HG02885 (cell line): Measurements from ENCODE around the gene KDM4B.

ENCODE experiments used
- ATAC-seq: cut with Tn5 transposase; IDR thresholded peaks from one replicate; pipeline ENCODE4 v1.9.1; 2021; ENCODE audit warnings: mild to moderate bottlenecking; ENCODE audit not compliant: unreplicated experiment, poor library complexity

KDM4B gene

DNA sequence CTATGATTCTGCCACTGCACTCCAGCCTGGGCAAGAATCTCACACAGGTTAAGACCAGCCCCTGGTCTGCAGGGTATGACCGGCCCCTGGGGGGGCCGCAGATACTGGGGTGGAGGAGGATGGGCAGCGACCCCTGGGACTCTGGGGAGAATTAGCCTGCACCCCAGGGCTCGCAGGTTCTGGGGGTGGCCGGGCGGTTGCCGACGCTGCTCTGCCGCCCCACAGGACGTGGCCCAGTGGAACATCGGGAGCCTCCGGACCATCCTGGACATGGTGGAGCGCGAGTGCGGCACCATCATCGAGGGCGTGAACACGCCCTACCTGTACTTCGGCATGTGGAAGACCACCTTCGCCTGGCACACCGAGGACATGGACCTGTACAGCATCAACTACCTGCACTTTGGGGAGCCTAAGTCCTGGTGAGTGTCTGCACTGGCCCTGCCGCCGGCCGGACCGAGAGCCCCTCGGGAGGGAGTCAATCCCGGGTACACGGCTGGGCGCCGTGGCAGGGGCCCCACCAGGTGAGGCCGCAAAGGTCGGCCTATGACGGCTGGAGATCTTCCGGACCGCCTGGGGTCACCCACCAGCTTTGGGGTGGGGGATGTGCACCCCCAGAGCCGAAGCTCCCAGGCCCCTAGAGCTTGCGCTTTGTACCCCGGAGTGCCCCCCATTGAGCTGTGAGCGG is 78.5 kb downstream of the KDM4B start:
- no peak for ATAC-seq

DNA sequence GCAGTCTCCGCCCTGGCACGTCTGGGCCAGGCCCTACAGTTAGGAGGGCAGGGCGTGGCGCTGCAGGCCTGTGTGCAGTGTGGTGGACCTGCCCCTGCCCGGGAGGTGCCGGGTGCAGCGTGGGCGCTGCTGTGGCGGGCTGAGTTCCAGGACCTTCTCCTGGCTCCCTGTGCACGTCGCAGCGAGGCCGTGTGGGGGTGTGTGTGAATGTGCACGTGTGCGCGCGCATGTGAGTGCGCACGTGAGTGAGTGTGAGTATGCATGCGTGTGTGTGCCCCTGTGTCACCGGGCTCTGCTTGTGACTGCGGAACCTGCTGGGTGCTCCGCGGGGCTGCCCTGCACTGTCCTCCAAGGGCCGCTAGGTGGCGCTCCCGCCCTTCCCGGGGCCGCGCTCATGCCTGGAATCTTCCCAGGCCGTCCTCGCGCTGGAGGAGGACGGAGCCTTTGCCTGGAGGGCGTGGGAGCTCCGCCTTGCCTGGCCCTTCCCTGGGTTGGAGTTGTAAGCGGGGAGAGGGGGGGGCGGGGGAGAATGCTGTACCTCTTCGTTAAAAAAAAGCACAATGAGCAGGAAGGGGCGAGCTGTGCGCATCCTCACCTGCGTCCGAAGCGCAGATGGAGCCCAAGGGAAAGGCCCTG is 79.3 kb downstream of the KDM4B start:
- no peak for ATAC-seq

DNA sequence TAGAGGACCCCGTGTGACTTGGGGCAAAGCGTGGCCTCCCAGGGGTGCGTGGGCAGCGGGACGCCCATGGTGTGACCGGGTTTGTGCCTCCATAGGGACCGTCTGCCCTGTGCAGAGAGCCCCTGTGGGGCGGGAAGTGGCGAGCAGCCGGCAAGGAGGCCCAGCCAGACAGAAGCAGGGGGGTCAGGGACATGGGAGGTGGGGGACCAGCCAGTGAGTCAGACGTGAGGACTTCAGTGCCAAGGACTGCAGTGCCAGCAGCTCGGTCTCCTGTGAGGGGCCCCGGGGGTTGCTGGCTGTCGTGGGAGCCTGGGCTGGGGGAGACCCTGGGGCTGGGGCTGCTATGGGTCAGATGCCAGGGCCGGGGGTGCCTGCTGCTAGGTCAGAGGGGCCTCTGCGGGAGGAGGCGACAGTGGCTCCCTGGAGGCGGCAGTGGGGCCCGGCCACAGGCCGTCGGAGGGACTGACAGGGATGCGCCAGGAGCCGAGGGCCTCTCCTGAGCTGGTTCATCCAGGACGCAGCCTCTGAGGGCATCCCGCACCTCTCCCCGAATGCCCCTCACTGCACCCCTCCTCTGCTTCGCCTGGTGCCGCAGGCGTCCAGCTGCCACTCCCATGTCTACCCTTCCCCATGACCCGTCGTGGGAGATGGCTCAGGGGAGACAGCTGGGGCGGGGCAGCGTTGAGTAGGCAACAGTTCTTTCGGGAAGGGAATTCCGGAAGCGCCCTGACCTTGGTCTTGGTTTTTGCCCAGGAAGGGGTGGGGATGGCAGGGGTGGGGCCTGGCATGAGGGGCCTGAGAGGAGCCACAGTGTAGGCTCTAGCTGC is 80.0 kb downstream of the KDM4B start:
- no peak for ATAC-seq

DNA sequence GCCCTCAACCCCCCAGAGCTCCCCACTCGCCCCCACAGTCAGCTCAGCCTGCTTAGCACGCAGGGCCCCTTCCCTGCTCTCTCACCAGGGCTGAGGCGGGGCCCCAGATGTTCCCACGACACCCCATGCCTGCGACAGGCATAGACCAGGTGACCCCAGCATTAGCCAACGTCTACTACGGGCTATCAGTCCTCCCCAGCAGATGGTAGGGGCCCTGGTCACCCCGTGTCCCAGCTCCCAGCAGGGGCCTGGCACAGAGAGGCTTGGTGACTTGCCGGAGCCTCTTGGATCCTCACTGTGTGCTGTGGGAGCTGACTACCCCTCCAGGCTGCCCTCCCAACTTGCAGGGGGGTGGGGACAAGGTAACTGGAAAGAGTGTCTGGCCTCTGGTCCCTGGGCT is 80.6 kb downstream of the KDM4B start:
- no peak for ATAC-seq

DNA sequence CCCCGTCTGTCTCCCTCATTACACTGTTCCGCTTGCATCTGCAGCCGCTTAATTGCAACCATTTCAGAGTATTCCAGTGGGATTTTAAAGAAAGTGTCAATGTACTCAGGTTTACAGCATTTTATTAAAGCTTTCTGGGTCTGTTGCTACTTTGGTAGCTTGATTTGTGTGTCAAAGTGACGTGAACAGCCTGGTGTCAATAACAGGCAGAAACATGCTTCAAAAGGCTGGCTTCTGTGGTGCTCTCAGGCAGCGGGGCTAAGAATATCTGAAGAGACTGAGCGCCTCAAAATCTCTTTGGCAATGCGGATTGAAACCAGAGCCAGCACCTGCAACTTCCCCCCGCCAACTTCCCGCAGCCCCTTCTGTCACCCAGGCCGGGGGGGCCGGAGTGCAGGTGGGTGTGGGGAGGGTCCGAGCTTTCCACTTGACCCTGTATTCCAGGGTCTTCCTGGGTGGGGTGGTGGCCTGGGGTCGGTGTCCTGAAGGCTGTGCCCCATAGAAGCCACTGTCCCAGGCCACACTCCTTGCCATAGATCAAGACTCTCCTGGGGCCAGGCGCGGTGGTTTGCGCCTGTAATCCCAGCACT is 81.2 kb downstream of the KDM4B start:
- ATAC-seq, result no peak

DNA sequence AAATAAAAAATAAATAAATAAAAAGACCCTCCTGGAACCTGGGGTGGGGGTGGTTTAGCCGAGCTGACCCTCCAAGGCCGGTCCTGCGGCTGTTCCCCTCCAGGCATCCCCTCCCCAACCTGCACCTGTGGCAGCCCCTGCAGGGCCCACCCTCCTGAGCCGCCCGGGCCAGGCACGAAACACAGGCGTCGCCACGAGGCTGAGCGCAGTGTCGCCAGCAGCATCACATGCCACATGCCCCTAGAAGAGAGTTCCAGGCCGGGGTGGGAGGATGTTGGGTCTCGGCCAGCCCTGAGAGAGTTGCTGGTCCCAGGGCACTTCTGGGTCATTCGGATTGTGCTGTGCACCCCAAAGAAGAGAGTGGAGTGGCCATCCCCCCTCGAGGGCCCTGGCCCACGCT is 82.0 kb downstream of the KDM4B start:
- ATAC-seq, result no peak

DNA sequence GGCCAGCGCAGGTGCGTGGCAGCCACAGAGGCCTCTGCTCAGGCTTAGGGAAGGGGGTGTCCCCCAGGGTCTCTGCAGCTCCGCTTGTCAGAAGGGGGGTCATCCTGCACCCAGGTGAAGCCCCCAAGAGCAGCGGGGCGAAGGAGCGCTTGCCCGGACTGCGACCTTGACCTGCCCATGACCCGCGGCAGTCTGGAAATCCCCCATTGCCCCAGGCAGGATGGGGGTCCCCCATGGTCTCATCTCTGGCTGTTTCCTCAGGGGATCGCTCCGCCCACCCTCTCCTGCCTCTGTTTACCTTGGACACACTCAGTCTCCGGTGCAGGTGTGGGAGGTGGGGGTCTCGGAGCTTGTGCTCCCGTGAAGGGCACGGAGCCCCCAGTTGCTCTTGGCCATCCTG is 82.7 kb downstream of the KDM4B start:
- ATAC-seq, result no peak

DNA sequence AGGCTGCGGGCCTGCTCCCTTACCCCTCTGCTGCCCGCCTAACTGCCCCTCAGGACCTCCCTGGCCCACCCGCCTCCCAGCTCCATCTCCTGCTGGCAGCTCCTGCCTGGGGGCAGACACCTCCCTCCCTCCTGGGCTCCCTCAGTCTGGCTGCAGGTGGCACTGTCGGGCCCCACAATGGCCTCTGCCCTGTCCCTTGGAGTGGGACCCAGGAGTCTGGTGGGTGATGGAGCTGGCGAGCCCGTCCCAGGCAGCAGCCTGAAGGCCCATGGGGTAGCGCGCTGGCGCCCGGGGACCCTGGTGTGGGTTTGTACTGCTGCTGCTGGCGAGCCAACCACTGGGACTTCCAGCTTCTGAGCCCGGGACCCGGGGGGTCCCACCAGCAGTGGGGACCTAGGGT is 83.6 kb downstream of the KDM4B start:
- no peak for ATAC-seq

DNA sequence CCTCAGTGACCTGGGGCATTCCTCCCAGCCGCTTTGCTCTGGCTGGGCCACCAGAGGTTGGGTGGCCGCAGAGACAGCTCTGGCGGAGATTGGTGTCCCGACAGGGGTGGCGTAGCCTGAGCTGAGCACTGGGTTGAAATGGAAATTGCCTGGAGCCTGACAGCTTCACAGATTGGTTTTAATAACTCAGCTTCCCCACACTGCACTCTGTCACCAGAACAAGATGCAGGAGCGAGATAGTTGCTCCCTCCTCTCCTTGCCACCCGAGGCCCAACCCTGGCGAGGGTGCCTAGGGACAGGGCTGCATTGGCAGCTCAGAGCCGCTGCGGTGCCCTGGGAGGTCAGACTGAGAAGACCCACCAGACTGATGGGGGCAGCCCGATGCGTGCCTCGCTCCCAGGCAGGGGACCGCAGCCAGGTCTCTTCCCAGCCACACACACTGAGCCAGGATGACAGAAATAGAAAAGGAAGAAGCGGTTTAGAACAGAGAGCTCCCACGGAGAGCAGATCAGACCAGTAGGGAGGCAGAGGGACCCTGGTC is 84.1 kb downstream of the KDM4B start:
- no peak for ATAC-seq

DNA sequence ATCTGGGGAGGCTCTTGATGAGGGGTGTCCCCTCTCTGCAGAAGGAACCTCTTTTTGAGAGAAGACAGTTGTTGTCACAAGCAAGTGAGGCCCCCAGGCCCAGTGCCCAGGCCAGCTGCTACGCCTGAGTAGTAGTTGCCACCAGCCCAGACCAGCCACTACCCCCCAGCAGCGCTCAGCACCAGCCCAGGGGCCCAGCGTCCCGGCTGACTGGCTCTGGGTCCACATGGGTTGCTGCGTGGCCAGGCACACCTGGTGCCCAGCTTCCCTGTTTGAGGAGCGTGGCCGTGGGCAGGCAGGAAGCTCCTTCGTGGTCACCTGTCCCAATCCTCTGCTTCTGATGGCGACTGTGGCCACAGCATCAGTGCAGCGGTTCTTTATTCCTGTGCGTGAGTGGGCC is 84.7 kb downstream of the KDM4B start:
- no peak for ATAC-seq

DNA sequence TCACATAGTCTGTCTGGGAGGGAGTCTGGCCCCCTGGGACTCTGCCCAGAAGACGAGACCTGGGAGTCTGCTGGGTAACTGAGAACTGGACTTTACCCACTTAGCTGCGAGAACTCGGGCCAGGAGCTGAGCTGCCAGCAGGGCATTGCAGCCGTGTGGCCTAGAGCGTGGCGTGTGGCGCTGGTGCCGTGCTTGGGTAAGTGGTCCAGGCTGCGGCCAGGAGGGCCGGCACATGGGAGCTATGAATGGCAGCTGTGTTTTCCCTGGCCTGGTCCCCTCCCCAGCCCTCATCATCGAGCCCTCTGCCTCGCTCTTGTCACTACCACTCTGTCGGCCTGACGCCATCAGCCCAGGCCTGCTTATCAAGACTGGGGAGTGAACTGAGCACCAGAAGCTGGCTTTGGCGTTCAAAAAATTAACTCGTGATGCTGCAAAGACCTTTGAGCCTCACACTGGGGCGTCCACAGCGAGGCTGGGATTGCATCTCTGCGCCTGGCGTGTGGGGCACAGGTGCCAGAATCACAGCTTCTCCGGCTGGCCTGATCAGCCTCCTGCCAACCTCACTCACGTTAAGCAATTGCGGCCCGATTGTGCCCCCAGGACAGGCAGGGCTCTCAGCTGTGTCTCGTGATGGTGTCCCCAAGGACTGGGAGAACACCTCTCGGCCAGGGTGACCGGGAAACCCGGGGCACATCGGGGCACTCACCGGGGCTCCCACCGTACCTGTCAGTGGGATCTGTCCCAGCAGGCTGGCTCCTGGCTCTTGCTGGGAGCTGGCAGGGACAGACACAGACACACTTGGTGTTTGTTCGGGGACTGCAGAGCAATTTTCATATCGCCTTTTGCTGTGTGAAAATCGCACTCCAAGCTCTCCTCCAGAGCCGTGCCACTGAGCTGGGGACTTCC is 85.9 kb downstream of the KDM4B start:
- ATAC-seq, result no peak

DNA sequence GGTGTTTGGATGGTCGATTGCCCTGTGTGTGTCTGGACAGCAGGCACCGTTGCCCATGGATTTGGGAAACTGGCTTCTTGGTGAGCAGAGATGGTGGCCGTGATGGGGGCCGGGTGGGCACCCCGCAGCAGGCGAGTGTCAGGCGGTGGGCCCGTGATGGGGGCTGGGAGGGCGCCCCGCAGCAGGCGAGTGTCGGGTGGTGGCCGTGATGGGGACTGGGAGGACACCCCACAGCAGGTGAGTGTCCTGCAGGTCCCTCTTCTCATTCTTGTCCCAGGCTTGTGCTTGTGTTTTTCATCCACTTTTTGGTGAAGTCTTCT is 86.5 kb downstream of the KDM4B start:
- ATAC-seq, result no peak

DNA sequence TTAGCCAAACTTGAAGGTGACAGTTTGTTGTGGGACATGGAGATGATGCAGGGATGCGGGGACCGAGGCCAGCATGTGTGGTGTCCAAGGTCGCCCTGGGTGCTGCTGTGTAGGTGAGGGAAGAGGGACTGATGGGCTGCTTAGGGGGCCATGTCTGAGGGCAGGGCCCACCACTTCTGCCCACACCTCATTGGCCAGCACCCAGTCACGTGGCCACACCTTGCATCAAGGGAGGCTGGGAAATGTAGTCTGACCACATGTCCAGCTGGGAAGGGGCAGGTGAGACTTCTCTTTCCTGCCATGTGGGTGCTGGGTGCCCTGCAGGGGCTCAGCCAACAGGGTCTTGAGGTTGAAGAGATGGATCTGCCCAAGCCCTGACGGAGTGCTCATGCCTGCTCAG is 88.9 kb downstream of the KDM4B start:
- no peak for ATAC-seq

DNA sequence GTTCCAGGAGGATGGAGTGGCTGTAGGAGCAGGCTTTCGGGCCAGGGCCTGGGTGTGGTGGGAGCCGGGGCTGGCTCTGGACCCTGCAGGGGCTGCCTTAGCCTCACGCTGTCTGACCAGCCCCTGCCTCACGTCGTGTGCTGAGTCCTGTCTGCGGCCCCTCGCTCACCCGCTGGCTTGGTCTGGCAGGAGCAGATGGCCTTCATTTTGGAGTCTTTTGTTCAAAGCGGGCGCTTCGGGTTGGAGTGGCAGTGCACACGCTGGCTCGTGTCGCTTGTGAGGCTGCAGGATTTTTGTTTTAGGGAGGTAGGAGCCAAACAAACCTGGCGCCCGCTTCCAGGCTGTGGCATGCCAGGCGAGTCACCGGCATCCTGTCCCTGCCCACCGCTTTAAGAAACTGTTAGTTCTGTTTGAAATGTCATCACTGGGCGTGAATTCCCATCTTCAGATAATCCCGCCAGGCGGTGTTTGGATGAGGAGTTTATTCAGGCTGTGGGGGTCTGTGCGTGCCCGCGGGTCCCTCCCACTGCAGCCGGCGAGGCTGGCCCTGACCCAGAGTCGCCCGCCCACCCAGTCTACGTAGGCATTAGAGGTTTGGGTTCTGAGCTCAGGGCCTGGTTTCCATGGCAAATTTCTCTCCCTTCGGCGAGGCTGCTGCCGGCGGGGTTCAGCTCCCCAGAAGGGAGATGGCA is 89.8 kb downstream of the KDM4B start:
- ATAC-seq, result no peak

DNA sequence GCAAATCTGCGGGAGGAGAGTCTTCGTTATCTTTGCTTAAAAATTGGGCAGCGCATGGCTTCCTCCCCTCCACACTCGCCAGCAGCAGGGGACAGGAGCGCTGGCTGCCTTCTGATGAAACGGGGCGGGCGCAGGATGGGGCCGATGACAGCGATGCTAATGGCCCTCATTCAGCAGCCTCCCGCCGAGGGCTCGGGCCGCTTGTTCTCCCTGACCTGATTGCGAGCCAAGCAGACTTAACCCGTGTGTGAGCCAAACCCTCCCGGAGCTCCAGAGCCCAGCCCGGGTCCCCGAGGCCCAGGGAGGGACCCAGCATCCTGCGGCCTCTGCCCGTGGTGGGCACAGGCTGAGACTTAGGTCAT is 90.3 kb downstream of the KDM4B start:
- ATAC-seq, result no peak

DNA sequence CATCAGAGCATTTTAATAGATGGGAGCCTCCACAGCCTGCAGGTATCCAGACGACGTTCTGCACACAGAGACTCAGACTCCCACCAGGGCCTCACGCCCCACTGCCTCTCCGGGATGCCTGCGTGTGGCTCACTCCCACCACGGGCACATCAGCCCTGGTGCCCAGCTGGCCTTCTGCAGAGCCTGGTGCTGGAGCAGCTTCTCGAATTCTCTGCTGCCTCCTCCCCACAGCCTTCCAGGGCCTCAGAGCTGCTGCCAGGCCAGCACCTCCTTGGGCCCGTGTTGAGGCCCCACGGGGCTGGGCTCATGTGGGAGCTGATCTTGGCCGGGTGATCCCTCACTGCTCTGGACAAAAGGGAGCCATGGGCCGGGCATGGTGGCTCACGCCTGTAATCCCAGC is 90.9 kb downstream of the KDM4B start:
- no peak for ATAC-seq

DNA sequence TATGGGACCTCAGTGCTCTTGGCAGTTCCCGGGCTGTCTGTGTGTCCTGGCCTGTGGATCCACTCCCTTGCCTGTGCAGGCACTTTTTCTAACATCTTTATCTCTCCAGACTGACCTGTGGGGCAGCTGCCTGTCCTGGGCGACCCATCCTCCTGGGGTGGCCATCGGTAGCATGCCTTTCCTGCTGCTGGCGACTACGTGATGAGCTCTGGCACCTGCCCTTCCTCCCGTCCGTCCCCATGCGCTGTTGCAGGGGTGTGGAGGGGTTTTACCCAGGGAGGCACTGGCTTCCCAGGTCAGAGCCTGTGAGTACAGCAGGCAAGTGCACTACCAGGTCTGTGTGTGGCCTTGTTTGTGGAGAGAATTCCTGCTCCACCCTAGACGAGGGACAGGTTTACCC is 93.3 kb downstream of the KDM4B start:
- ATAC-seq, result no peak

DNA sequence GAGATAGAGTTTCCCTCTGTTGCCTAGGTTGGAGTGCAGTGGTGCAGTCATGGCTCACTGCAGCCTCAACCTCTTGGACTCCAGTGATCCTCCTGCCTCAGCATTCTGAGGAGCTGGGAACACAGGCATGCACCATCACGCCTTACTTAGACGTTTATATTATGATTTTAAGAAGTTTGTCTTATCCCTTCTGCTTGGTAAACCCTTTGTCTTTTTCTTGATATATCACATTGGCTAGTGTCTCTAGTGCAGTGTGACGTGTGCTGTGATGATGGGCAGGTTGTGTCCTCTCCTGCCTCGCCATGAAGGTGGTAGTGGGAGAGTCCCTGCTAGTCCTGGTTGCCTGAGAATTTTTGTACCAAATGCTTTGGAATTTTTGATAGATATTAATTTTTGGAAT is 93.9 kb downstream of the KDM4B start:
- no peak for ATAC-seq

DNA sequence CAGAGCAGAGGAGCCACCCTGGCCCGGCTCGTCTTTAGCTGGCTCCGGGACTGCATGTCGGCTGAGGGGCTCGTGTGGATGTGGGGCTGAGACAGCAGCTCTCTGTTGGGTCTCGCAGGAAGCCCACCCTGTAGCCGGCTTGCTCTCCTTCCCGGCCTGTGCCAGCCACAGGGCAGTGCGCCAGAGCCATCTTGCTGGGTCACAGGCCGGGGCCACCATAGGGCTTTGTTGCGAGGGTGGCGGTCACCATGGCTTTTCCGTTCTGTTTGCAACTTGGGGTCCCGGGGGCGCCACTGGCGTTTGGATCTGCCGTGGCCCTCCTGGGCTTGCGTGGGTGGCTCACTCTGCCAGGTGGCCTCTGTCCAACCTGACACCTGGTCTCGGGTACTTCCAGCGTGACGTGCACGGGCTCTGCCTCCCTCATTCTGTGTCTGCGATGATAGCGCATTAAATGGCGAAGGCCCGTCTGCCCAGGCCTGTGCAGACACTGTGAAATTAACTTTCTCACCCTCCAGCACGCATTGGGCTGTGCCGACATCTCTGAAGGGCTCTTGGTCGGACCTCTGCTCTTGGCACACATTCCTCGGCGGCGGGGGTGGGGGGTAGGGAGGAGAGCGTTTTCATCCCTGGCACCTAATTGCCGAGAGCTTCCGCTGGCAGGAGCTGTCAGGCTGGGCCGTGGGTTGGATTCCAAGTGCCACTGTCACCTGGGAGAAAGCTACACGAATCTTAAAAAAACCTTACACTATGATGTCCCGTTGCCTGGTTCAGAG is 95.1 kb downstream of the KDM4B start:
- no peak for ATAC-seq
